ENCODE data around the gene CYP4F8. TPM values are rescaled to one million over a fixed set of nuclear protein-coding genes. Genes with fewer than 3 reads are reported as not detected.

Gene CYP4F8
- total RNA-seq, 1 donor from 2014 or later: 2.1 TPM

DNA sequence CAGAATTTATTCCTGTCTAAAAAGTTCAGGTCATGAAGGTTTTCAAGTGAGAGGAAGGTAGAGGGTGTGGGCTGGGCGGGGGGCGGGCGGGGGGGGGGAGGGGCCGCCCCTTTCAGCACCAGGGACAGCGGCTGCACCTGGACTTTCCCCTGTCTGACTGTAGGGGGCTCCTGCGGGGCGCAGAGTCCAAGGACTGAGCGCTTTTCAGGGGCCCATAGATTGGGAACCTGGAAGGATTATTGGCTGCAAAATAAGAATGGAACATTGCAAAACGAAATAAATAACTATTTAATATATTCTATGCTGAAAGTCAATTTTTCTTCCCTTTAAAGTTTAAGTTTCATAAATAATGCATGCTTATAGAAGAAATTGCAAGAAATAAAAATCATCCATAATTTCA is 16.8 kb downstream of the CYP4F8 start:
- Histone ChIP-seq H3K27me3 (peaks cover 5% of the 10 kb centered on the region), H3K9me3 (no peaks in the 10 kb centered on the region), H3K36me3 (no peaks in the 10 kb centered on the region), H3K4me1 (no peaks in the 10 kb centered on the region), H3K27ac (no peak overlapping the region), H3K4me3 (no peak overlapping the region)
- intact Hi-C loops (cut with DNase I): loop anchor here (10.0 kb wide), 1 partner anchor 233 kb away; no protein-coding TSS in a partner anchor
- ATAC-seq: peak; percentile 29
- no peak for DNase-seq
- TF ChIP-seq, protein P1, sequence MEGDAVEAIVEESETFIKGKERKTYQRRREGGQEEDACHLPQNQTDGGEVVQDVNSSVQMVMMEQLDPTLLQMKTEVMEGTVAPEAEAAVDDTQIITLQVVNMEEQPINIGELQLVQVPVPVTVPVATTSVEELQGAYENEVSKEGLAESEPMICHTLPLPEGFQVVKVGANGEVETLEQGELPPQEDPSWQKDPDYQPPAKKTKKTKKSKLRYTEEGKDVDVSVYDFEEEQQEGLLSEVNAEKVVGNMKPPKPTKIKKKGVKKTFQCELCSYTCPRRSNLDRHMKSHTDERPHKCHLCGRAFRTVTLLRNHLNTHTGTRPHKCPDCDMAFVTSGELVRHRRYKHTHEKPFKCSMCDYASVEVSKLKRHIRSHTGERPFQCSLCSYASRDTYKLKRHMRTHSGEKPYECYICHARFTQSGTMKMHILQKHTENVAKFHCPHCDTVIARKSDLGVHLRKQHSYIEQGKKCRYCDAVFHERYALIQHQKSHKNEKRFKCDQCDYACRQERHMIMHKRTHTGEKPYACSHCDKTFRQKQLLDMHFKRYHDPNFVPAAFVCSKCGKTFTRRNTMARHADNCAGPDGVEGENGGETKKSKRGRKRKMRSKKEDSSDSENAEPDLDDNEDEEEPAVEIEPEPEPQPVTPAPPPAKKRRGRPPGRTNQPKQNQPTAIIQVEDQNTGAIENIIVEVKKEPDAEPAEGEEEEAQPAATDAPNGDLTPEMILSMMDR (IDR thresholded peaks at IDR 0.05): peak; percentile 42

DNA sequence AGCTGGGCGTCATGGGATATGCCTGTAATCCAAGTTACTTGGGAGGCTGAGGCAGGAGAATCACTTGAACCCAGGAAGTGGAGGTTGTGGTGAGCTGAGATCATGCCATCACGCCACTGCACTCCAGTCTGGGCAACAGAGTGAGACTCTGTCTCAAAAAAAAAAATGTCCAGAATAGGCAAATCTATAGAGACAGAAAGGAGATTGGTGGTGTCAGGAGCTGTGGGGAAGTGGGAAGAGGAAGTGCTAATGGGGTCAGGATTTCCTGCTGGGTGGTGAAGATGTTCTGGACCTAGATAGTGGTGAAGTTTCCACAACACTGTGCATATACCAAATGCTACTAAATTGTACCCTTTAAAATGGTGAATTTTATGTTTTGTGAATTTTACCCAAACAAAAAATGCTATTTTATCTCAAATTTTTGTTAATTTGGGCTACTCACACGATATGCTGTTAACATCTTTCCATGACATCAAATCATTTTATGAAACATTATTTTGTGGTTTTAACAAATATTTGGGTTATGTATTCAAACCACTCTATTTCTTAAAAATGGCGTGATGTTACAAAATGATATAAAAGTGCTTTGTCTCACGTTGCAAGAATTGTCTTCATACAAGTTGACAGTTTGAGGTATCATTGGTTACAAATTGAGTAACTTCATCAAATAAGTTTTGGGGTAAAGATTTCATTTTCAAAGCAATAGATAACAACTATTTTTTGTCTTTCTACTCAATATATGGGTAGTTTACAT is 18.2 kb downstream of the CYP4F8 start:
- Histone ChIP-seq H3K27ac (no peak overlapping the region), H3K4me3 (no peak overlapping the region), H3K36me3 (no peaks in the 10 kb centered on the region), H3K9me3 (no peaks in the 10 kb centered on the region), H3K27me3 (peaks cover 5% of the 10 kb centered on the region), H3K4me1 (no peaks in the 10 kb centered on the region)
- intact Hi-C loops (cut with DNase I): loop anchor here (10.0 kb wide), 1 partner anchor 232 kb away; no protein-coding TSS in a partner anchor
- TF ChIP-seq, protein P1 (IDR thresholded peaks at IDR 0.05): no peak
- DNase-seq (no peak), ATAC-seq (peak; percentile 62)

DNA sequence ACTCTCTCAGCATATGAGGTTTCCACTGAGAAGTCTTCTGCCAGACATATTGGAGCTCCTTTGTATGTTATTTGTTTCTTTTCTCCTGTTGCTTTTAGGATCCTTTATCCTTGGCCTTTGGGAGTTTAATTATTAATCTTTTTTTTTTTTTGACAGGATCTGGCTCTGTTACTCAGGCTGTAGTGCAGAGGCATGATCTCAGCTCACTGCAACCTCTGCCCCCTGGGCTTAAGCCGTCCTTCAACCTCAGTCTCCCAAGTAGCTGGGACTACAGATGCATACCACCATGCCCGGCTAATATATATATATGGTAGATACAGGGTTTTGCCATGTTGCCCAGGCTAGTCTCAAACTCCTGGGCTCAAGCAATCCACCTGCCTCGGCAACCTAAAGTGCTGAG is 19.1 kb downstream of the CYP4F8 start:
- no peak for DNase-seq
- Histone ChIP-seq H3K36me3 (no peaks in the 10 kb centered on the region), H3K4me1 (no peaks in the 10 kb centered on the region), H3K4me3 (no peak overlapping the region), H3K9me3 (no peaks in the 10 kb centered on the region), H3K27me3 (peaks cover 5% of the 10 kb centered on the region), H3K27ac (no peak overlapping the region)
- ATAC-seq: no peak
- intact Hi-C loops (cut with DNase I): loop anchor here (10.0 kb wide), 1 partner anchor 231 kb away; no protein-coding TSS in a partner anchor
- TF ChIP-seq, protein P1 (IDR thresholded peaks at IDR 0.05): no peak

DNA sequence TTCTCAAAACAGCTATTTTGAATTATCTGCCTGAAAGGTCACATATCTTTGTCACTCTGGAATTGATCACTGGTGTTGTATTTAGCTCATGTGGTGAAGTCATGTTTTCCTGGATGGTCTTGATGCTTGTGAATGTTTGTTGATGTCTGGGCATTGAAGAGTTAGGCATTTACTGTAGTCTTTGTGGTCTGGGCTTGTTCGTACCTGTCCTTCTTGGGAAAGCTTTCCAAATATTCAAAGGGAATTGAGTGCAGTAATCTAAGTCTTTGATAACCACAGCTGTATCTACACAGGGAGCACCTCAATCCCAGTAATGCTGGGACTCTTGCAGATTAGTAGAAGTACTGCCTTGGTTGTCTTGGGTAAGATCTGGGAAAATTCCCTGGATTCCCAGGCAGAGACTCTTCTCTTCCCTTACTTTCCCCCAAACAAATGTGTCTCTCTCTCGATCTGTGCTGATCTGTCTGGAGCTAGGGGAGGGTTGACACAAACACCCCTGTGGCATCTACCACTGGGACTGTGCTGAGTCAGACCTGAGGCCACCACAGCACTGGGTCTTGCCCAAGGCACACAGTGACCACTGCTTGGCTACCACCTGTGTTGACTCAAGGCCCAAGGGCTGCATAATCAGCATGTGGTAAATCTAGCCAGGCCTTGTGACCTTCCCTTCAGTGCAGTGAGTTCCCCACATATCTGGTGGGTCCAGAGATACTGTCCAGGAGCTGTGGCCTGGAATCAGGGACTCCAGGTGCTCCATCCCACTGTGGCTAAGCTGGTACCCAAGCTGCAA is 20.2 kb downstream of the CYP4F8 start:
- Histone ChIP-seq H3K27me3 (peaks cover 5% of the 10 kb centered on the region), H3K36me3 (no peaks in the 10 kb centered on the region), H3K27ac (no peak overlapping the region), H3K4me1 (no peaks in the 10 kb centered on the region), H3K4me3 (no peak overlapping the region), H3K9me3 (no peaks in the 10 kb centered on the region)
- intact Hi-C loops (cut with DNase I): loop anchor here (10.0 kb wide), 1 partner anchor 230 kb away; no protein-coding TSS in a partner anchor
- TF ChIP-seq, protein P1 (IDR thresholded peaks at IDR 0.05): no peak
- no peak for DNase-seq
- peak; percentile 28 for ATAC-seq

DNA sequence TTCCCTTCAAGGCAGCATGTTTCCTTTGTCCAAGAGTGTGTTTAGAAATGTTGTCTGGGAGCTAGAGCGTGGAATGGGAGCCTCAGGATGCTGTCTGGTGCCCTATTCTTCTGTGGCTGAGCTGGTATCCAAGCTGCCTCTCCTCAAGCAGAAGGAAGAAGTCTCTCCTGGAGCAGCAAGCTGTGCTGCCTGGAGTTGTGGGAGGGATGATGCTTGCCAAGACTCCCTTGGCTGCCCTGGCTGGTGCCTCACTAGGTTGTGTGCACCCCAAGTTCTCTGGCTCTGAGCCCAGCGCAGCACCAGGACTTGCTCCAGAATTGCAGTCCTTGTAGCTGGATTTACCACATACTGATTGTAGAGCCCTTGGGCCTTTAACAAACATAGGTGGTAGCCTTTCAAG is 21.0 kb downstream of the CYP4F8 start:
- no peaks in the 10 kb centered on the region for H3K36me3 ChIP-seq
- no peaks in the 10 kb centered on the region for H3K9me3 ChIP-seq
- intact Hi-C loops (cut with DNase I): loop anchor here (10.0 kb wide), 1 partner anchor 229 kb away; no protein-coding TSS in a partner anchor
- DNase-seq: no peak
- H3K4me3 ChIP-seq: no peak overlapping the region
- no peak for ATAC-seq
- H3K27me3 ChIP-seq: peaks cover 5% of the 10 kb centered on the region
- TF ChIP-seq, protein P1 (IDR thresholded peaks at IDR 0.05): no peak
- no peaks in the 10 kb centered on the region for H3K4me1 ChIP-seq
- H3K27ac ChIP-seq: no peak overlapping the region

Data from upper lobe of right lung (tissue), 1 donor.